Testis (tissue), 3 donors: ENCODE data around the gene FILIP1. TPM values are rescaled to one million over a fixed set of nuclear protein-coding genes. Genes with fewer than 3 reads are reported as not detected.

ENCODE experiments used
- DNase-seq: peaks from one replicate; pipeline ENCODE4 v3.0.0-alpha.2; 2019
- H3K27ac ChIP-seq, 2 donors: fragments of 200-600 bp; sonication (generic); one replicate each; pipeline ENCODE4 v1.5.1; 2019
- H3K27me3 ChIP-seq: fragments of 200-600 bp; sonication (generic); one replicate; pipeline ENCODE4 v1.5.1; 2019
- H3K36me3 ChIP-seq: fragments of 200-600 bp; sonication (generic); one replicate; pipeline ENCODE4 v1.5.1; 2017; ENCODE audit warnings: low read depth; ENCODE audit errors: missing control alignments
- H3K4me1 ChIP-seq: fragments of 200-600 bp; sonication (generic); one replicate; pipeline ENCODE4 v1.5.1; 2019
- H3K4me3 ChIP-seq, 2 donors: fragments of 200-600 bp; sonication (generic); one replicate each; pipeline ENCODE4 v1.5.1; 2017 to 2019
- H3K9me3 ChIP-seq: fragments of 200-600 bp; sonication (generic); one replicate; pipeline ENCODE4 v1.5.1; 2017
- POLR2A ChIP-seq: fragments of 450-650 bp; IDR thresholded peaks from one replicate; pipeline ENCODE4 v1.6.1; 2017; ENCODE audit warnings: antibody characterized with exemption, mild to moderate bottlenecking, moderate library complexity
- WGBS, 2 donors: methylation state at CpG; one replicate each; pipeline ENCODE4 v1.1.5; 2018; 5-methylcytosine and 5-hydroxymethylcytosine counted together
- intact Hi-C: fragments of 100-400 bp; cut with DNase I; formaldehyde crosslinking; loops from one replicate; pipeline ENCODE4 v1.15.1; 2023; ENCODE audit warnings: low total_unique reads
- polyA plus RNA-seq: library from polyadenylated mRNA; stranded (reverse); fragments of 350-450 nt; fragmentation: Illumina TruSeq; extraction: RNeasy Lipid Tissue Mini Kit (QIAGEN cat#74804); gene quantifications from one replicate; pipeline ENCODE4 v1.2.3, GENCODE V29; 2014; ENCODE audit warnings: low read depth, low replicate concordance; ENCODE audit not compliant: insufficient read depth
- total RNA-seq, 2 donors: library from RNA; depleted of rRNA; stranded (reverse); fragments of >200 nt; gene quantifications; one replicate each; pipeline ENCODE4 v1.2.3, GENCODE V29; 2016
- TF ChIP-seq, protein P1 (sequence below), 3 experiments: fragments of 450-650 bp in 2 of 3; fragments of 200-600 bp in 1 of 3; sonication (generic) in 1 of 3; IDR thresholded peaks; one replicate each; pipeline ENCODE4 v1.5.1; 2016 to 2019; ENCODE audit warnings: antibody characterized with exemption in 3 of 3, mild to moderate bottlenecking in 2 of 3, moderate library complexity in 1 of 3

FILIP1 gene
- total and polyA plus RNA-seq, 3 donors from 2014 or later = 2.0 to 3.1 (median 2.7) TPM

DNA sequence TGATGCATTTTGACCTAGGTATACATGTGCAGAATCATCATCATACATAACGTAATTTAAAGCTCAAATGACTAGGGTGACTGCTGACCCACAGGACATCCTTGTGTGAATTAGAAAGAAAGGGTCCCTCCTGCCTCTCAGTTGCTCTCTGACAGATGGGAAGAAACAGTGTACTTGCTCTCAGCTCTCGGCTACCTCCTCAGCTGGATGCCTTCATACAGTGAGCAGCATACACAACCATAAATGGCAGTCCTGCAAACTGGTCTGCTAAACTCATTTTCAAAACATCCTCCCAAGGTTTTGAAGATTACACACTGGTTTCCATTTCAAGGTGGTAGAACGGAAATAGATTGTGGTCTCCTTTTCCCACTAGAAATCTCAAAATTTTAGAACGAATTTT is 26.3 kb downstream of the FILIP1 start:
- H3K4me1 ChIP-seq = no peaks in the 10 kb centered on the region
- H3K4me3 ChIP-seq = no peak overlapping the region
- intact Hi-C loops = no loop called here
- no peak overlapping the region for H3K27ac ChIP-seq
- TF ChIP-seq POLR2A = no peak
- TF ChIP-seq, protein P1, sequence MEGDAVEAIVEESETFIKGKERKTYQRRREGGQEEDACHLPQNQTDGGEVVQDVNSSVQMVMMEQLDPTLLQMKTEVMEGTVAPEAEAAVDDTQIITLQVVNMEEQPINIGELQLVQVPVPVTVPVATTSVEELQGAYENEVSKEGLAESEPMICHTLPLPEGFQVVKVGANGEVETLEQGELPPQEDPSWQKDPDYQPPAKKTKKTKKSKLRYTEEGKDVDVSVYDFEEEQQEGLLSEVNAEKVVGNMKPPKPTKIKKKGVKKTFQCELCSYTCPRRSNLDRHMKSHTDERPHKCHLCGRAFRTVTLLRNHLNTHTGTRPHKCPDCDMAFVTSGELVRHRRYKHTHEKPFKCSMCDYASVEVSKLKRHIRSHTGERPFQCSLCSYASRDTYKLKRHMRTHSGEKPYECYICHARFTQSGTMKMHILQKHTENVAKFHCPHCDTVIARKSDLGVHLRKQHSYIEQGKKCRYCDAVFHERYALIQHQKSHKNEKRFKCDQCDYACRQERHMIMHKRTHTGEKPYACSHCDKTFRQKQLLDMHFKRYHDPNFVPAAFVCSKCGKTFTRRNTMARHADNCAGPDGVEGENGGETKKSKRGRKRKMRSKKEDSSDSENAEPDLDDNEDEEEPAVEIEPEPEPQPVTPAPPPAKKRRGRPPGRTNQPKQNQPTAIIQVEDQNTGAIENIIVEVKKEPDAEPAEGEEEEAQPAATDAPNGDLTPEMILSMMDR (IDR thresholded peaks at IDR 0.05) = no peak
- DNase-seq = no peak
- 80 to 89% methylated on average over 4 of the region's 4 CpGs for WGBS, 2 donors
- no peaks in the 10 kb centered on the region for H3K27me3 ChIP-seq
- H3K36me3 ChIP-seq = no peaks in the 10 kb centered on the region
- H3K9me3 ChIP-seq = no peaks in the 10 kb centered on the region

DNA sequence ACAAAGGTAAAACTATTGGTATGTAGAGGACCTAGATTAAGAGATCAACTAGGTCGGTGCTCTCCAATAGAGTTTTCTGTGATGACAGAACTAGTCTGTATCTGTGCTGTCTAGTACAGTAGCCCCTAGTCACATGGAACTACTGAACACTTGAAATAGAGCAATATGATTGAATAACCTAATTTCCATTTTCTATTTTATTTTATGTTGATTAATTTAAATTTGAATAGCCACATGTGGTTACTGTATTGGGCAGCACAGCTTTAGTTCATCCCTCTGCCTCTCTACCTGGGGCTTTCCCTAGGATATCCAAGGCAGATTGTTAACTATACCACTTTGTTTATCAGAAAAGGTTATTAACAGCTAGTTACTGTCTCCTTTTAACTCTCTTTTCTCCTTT is 27.0 kb downstream of the FILIP1 start:
- no peak for DNase-seq
- TF ChIP-seq, protein P1 (IDR thresholded peaks at IDR 0.05) = no peak
- TF ChIP-seq POLR2A = no peak
- H3K36me3 ChIP-seq = no peaks in the 10 kb centered on the region
- H3K27me3 ChIP-seq = no peaks in the 10 kb centered on the region
- H3K4me1 ChIP-seq = no peaks in the 10 kb centered on the region
- WGBS, 2 donors = 95 to 100% methylated on average over 1 of the region's 1 CpG
- H3K9me3 ChIP-seq = no peaks in the 10 kb centered on the region
- no peak overlapping the region for H3K27ac ChIP-seq
- intact Hi-C loops = no loop called here
- no peak overlapping the region for H3K4me3 ChIP-seq

DNA sequence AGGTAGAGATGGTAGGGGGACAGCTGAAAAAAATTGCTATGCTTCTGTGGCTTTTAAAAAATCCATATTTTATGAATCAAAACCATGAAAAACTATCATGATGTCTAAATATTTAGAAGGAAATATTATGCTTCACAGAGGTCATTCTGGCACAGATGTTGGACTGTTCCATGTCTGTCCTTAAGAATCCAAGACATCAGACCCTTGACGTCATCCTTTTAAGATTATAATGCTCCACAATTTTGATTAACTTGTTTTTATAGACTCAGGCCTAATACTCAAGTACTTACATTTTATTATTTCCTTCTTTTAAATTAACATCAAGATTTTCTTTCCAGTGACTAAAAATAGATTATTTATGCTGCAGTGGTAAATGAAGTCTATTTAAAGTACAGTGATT is 29.7 kb downstream of the FILIP1 start:
- no peak for DNase-seq
- intact Hi-C loops = no loop called here
- no peak overlapping the region for H3K27ac ChIP-seq
- no peaks in the 10 kb centered on the region for H3K4me1 ChIP-seq
- no peaks in the 10 kb centered on the region for H3K27me3 ChIP-seq
- no peak overlapping the region for H3K4me3 ChIP-seq
- H3K36me3 ChIP-seq = no peaks in the 10 kb centered on the region
- no peaks in the 10 kb centered on the region for H3K9me3 ChIP-seq
- TF ChIP-seq, protein P1 (IDR thresholded peaks at IDR 0.05) = no peak
- no peak for TF ChIP-seq POLR2A
- 33 to 66% methylated on average over 1 of the region's 1 CpG for WGBS, 2 donors

DNA sequence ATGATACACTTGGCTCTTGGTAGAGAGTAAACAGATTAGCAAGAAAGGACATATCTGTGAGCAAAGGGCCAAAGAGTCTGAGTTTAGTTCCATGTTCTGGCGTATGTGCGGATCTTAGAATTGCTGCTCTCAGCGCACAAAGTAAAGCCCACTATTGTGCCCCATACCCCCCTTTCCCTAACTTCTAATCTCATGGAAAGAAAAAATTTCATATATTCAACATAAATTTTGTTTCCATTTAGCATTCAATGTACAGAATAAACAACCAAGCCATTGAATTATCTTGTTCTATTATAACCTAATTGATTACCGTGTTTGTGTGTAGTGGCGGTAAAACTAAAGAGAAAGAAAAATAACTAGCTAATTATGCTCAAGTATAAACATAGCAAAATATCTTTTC is 30.5 kb downstream of the FILIP1 start:
- intact Hi-C loops = no loop called here
- DNase-seq = no peak
- Histone ChIP-seq H3K9me3 (no peaks in the 10 kb centered on the region), H3K27me3 (no peaks in the 10 kb centered on the region), H3K4me3 (no peak overlapping the region), H3K36me3 (no peaks in the 10 kb centered on the region), H3K27ac (no peak overlapping the region), H3K4me1 (no peaks in the 10 kb centered on the region)
- WGBS, 2 donors = 89% methylated on average over 5 of the region's 5 CpGs
- TF ChIP-seq, protein P1 (IDR thresholded peaks at IDR 0.05) = no peak
- TF ChIP-seq POLR2A = no peak

DNA sequence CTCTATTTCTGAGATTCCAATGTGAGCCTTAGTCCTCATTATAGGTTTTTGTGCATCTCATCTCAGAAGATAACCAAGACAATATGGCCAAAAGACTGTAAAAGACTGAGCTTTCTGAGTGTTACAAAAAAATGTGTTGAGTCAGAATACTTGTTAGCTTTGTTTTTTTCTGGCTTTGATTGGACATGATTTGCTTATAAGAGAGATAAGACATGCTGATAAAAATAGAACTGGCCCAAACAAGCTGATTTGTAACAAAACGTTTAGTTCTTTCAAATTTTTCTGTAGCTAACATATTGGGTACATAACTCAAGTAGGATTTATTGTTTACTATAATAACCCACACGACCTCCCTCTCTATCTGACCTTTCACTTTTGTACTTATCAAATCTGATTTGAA is 32.9 kb downstream of the FILIP1 start:
- Histone ChIP-seq H3K4me1 (no peaks in the 10 kb centered on the region), H3K36me3 (no peaks in the 10 kb centered on the region), H3K27me3 (no peaks in the 10 kb centered on the region), H3K9me3 (no peaks in the 10 kb centered on the region), H3K4me3 (no peak overlapping the region), H3K27ac (no peak overlapping the region)
- no peak for TF ChIP-seq POLR2A
- TF ChIP-seq, protein P1 (IDR thresholded peaks at IDR 0.05) = no peak
- WGBS, 2 donors = 34 to 39% methylated on average over 2 of the region's 2 CpGs
- no peak for DNase-seq
- intact Hi-C loops = no loop called here
